Measurements from ENCODE around the gene MORF4L1. TPM values are rescaled to one million over a fixed set of nuclear protein-coding genes. Genes with fewer than 3 reads are reported as not detected.
"Not testable (repeated sequence)": the region's sequence is repeated elsewhere in the genome, so short reads cannot be mapped to it uniquely, and the experiment has no call there.

MORF4L1 gene
- total RNA-seq, 2 donors from 2014 or later: 151 to 304 TPM

GRCh38 chr15:78859971-78860719 lies 12.5 kb upstream of the MORF4L1 start:
- intact Hi-C loops (cut with DNase I): no loop called here
- Histone ChIP-seq H3K4me3 (peak overlapping the region; percentile 25 to 29), H3K9me3 (no peaks in the 10 kb centered on the region), H3K4me1 (replicated peaks) (no peaks in the 10 kb centered on the region), H3K36me3 (no peaks in the 10 kb centered on the region), H3K27me3 (replicated peaks; ENCODE audit: insufficient read depth) (no peaks in the 10 kb centered on the region), H3K27ac (peak overlapping the region; percentile 37 to 74)
- WGBS: 1% methylated on average over 28 of the region's 28 CpGs
- DNase-seq (ENCODE audit: low spot score): peak; percentile 71
- TF ChIP-seq POLR2A (IDR thresholded peaks at IDR 0.05) (no peak), POLR2AphosphoS5 (IDR thresholded peaks at IDR 0.05) (peak; percentile 8), CTCF (IDR thresholded peaks at IDR 0.05) (peak; percentile 10 to 65 (median 38))

GRCh38 chr15:78865585-78865984 lies 7.1 kb upstream of the MORF4L1 start:
- H3K27ac ChIP-seq; DNase-seq (ENCODE audit: low spot score); H3K9me3 ChIP-seq; H3K27me3 ChIP-seq (replicated peaks; ENCODE audit: insufficient read depth); H3K4me1 ChIP-seq (replicated peaks); intact Hi-C loops (cut with DNase I); H3K36me3 ChIP-seq; H3K4me3 ChIP-seq: not testable (repeated sequence)
- WGBS: 96% methylated on average over 10 of the region's 10 CpGs

GRCh38 chr15:78866031-78866430 lies 6.7 kb upstream of the MORF4L1 start:
- H3K27me3 ChIP-seq (replicated peaks; ENCODE audit: insufficient read depth); H3K4me1 ChIP-seq (replicated peaks); intact Hi-C loops (cut with DNase I); H3K27ac ChIP-seq; DNase-seq (ENCODE audit: low spot score); H3K36me3 ChIP-seq; H3K4me3 ChIP-seq; H3K9me3 ChIP-seq: not testable (repeated sequence)
- 79% methylated on average over 8 of the region's 8 CpGs for WGBS

- 33% methylated on average over 4 of the region's 4 CpGs for whole genome bisulfite sequencing
- intact Hi-C loops (cut with DNase I): no loop called here
- Histone ChIP-seq H3K4me1 (replicated peaks) (no peaks in the 10 kb centered on the region), H3K27me3 (replicated peaks; ENCODE audit: insufficient read depth) (no peaks in the 10 kb centered on the region), H3K36me3 (no peaks in the 10 kb centered on the region), H3K27ac (no peak overlapping the region), H3K4me3 (no peak overlapping the region), H3K9me3 (no peaks in the 10 kb centered on the region)
- no peak for DNase-seq (ENCODE audit: low spot score)
- TF ChIP-seq CTCF (IDR thresholded peaks at IDR 0.05) (no peak), POLR2A (IDR thresholded peaks at IDR 0.05) (no peak), POLR2AphosphoS5 (IDR thresholded peaks at IDR 0.05) (peak; percentile 43)
These were observed 5.9 kb upstream of the MORF4L1 start for GRCh38 chr15:78866803-78867202.

GRCh38 chr15:78868366-78868765 lies 4.3 kb upstream of the MORF4L1 start:
- Histone ChIP-seq H3K4me1 (replicated peaks) (no peaks in the 10 kb centered on the region), H3K4me3 (no peak overlapping the region), H3K27me3 (replicated peaks; ENCODE audit: insufficient read depth) (no peaks in the 10 kb centered on the region), H3K27ac (no peak overlapping the region), H3K36me3 (no peaks in the 10 kb centered on the region), H3K9me3 (no peaks in the 10 kb centered on the region)
- intact Hi-C loops (cut with DNase I): no loop called here
- 96% methylated on average over 3 of the region's 3 CpGs for WGBS
- DNase-seq (ENCODE audit: low spot score): no peak
- TF ChIP-seq CTCF (IDR thresholded peaks at IDR 0.05) (no peak), POLR2AphosphoS5 (IDR thresholded peaks at IDR 0.05) (no peak), POLR2A (IDR thresholded peaks at IDR 0.05) (no peak)

GRCh38 chr15:78871483-78872127 lies 1.1 kb upstream of the MORF4L1 start:
- H3K27me3 ChIP-seq (replicated peaks; ENCODE audit: insufficient read depth); H3K9me3 ChIP-seq; H3K4me1 ChIP-seq (replicated peaks); DNase-seq (ENCODE audit: low spot score); H3K36me3 ChIP-seq; intact Hi-C loops (cut with DNase I); H3K4me3 ChIP-seq; H3K27ac ChIP-seq: not testable (repeated sequence)
- 72% methylated on average over 24 of the region's 24 CpGs for WGBS

Measured in prostate gland (tissue), 2 donors.